IMR-90 (cell line): ENCODE measurements around the gene FBXL16. TPM values are rescaled to one million over a fixed set of nuclear protein-coding genes. Genes with fewer than 3 reads are reported as not detected.

Source experiments
- ATAC-seq: fragments of 200-7000 bp; cut with Tn5 transposase; 2 replicates; pipeline ENCODE4 v1.9.1; 2020; ENCODE audit warnings: low read depth, mild to moderate bottlenecking, moderate library complexity
- BruUV-seq: library from RNA; stranded (reverse); fragments of 400-500 nt; replicated peaks from 2 replicates; lab custom pipeline; 2021; lab: Mats Ljungman, UMichigan
- CTCF ChIA-PET: fragments of 300-600 bp; formaldehyde crosslinking; extraction: SDS; loops from one replicate; lab custom pipeline; 2021; ENCODE audit warnings: antibody characterized with exemption; lab: Yijun Ruan, JAX
- POLR2A ChIA-PET: fragments of 300-600 bp; sonication (Branson Sonifier 250); formaldehyde crosslinking; loops from one replicate; lab custom pipeline; 2022; ENCODE audit warnings: antibody characterized with exemption; ENCODE audit not compliant: unreplicated experiment; lab: Charles Lee
- DNase-seq: peaks from one replicate; pipeline ENCODE4 v3.0.0; 2013
- H2AFZ ChIP-seq: replicated peaks from 2 replicates; pipeline ENCODE3; 2013; ENCODE audit warnings: low read length, mild to moderate bottlenecking; ENCODE audit not compliant: poor library complexity
- H2AK5ac ChIP-seq: 2 replicates; pipeline ENCODE4 v1.6.1; 2013; ENCODE audit warnings: low read depth, low read length, inconsistent platforms
- H2AK9ac ChIP-seq: replicated peaks from 2 replicates; pipeline ENCODE3; 2013; ENCODE audit warnings: mild to moderate bottlenecking, low read depth, low read length, moderate library complexity; ENCODE audit not compliant: poor library complexity
- H2BK120ac ChIP-seq: 2 replicates; pipeline ENCODE4 v1.6.1; 2013; ENCODE audit warnings: low read depth, low read length, inconsistent platforms
- H2BK15ac ChIP-seq: 3 replicates; pipeline ENCODE4 v1.6.1; 2013; ENCODE audit warnings: low read depth, low read length, inconsistent platforms
- H2BK20ac ChIP-seq: 2 replicates; pipeline ENCODE4 v1.6.1; 2013; ENCODE audit warnings: low read depth, mild to moderate bottlenecking, inconsistent platforms, low read length, moderate library complexity
- H2BK5ac ChIP-seq: 2 replicates; pipeline ENCODE4 v1.6.1; 2013; ENCODE audit warnings: mild to moderate bottlenecking, low read depth, low read length, inconsistent platforms; ENCODE audit not compliant: poor library complexity, severe bottlenecking
- H3K14ac ChIP-seq: replicated peaks from 2 replicates; pipeline ENCODE4 v1.6.1; 2013; ENCODE audit warnings: low read depth, low read length, inconsistent platforms
- H3K18ac ChIP-seq: 2 replicates; pipeline ENCODE4 v1.6.1; 2013; ENCODE audit warnings: low read depth, low read length, control low read depth
- H3K23ac ChIP-seq: 2 replicates; pipeline ENCODE4 v1.6.1; 2013; ENCODE audit warnings: low read depth, low read length, inconsistent platforms
- H3K27ac ChIP-seq: 2 replicates; pipeline ENCODE4 v1.5.1; 2013; ENCODE audit warnings: mild to moderate bottlenecking, control low read depth, low read length; ENCODE audit not compliant: insufficient read depth
- H3K27me3 ChIP-seq: 2 replicates; pipeline ENCODE4 v1.6.1; 2013; ENCODE audit warnings: low read length; ENCODE audit not compliant: control insufficient read depth, insufficient read depth
- H3K36me3 ChIP-seq: 2 replicates; pipeline ENCODE4 v1.6.1; 2013; ENCODE audit warnings: low read length, mixed read lengths; ENCODE audit not compliant: control insufficient read depth, insufficient read depth
- H3K4ac ChIP-seq: 2 replicates; pipeline ENCODE4 v1.6.1; 2013; ENCODE audit warnings: low read depth, low read length, inconsistent platforms
- H3K4me1 ChIP-seq: 2 replicates; pipeline ENCODE4 v1.6.1; 2013; ENCODE audit warnings: low read length, mixed read lengths; ENCODE audit not compliant: control insufficient read depth, insufficient read depth
- H3K4me2 ChIP-seq: 2 replicates; pipeline ENCODE4 v1.6.1; 2013; ENCODE audit warnings: low read depth, mild to moderate bottlenecking, control low read depth, low read length, moderate library complexity
- H3K4me3 ChIP-seq: 2 replicates; pipeline ENCODE4 v1.5.1; 2013; ENCODE audit warnings: low read depth, mild to moderate bottlenecking, control low read depth, low read length, moderate library complexity; ENCODE audit not compliant: insufficient read depth
- H3K56ac ChIP-seq: 2 replicates; pipeline ENCODE4 v1.6.1; 2013; ENCODE audit warnings: low read length, inconsistent platforms; ENCODE audit not compliant: insufficient read depth; ENCODE audit errors: extremely low read depth
- H3K79me1 ChIP-seq, 2 experiments: 2 replicates each; pipeline ENCODE4 v1.6.1; 2013; ENCODE audit warnings: low read length in 2 of 2, inconsistent platforms in 1 of 2, low read depth in 1 of 2
- H3K9ac ChIP-seq: 2 replicates; pipeline ENCODE4 v1.6.1; 2013; ENCODE audit warnings: low read depth, low read length, control low read depth
- H3K9me1 ChIP-seq: 2 replicates; pipeline ENCODE4 v1.6.1; 2013; ENCODE audit warnings: low read length, inconsistent platforms; ENCODE audit not compliant: insufficient read depth
- H3K9me3 ChIP-seq: 2 replicates; pipeline ENCODE4 v1.6.1; 2013; ENCODE audit warnings: low read length; ENCODE audit not compliant: control insufficient read depth, insufficient read depth
- H4K20me1 ChIP-seq: 2 replicates; pipeline ENCODE4 v1.6.1; 2013; ENCODE audit warnings: low read length, inconsistent platforms; ENCODE audit not compliant: insufficient read depth
- H4K5ac ChIP-seq: 2 replicates; pipeline ENCODE4 v1.6.1; 2013; ENCODE audit warnings: mild to moderate bottlenecking, low read depth, low read length, control low read depth
- H4K8ac ChIP-seq, 2 experiments: 2 replicates each; pipeline ENCODE4 v1.6.1; 2013; ENCODE audit warnings: low read depth in 2 of 2, low read length in 2 of 2, control low read depth in 1 of 2, inconsistent platforms in 1 of 2
- H4K91ac ChIP-seq: 2 replicates; pipeline ENCODE4 v1.6.1; 2013; ENCODE audit warnings: low read depth, low read length, inconsistent platforms; ENCODE audit not compliant: insufficient read depth
- MAZ ChIP-seq: IDR thresholded peaks from 2 replicates; pipeline ENCODE4 v1.6.1; 2012; ENCODE audit warnings: low read depth, mild to moderate bottlenecking, low read length, improper control_type of control experiment, moderate library complexity, borderline replicate concordance
- SMC3 ChIP-seq: fragments of 150-350 bp; IDR thresholded peaks from 2 replicates; pipeline ENCODE4 v1.6.1; 2016; ENCODE audit warnings: low read depth, mild to moderate bottlenecking, antibody characterized with exemption, low read length, moderate library complexity
- WGBS, 2 experiments: methylation state at CpG; one replicate each; pipeline versions ENCODE4 v1.1.5 to v1.1.7; 2013; ENCODE audit warnings: missing lambda C conversion rate in 2 of 2; ENCODE audit not compliant: insufficient read length in 1 of 2; ENCODE audit errors: extremely low coverage in 2 of 2; 5-methylcytosine and 5-hydroxymethylcytosine counted together
- dilution Hi-C: fragments of 300-500 bp; cut with HindIII; formaldehyde crosslinking; loops from one replicate; pipeline ENCODE4 v1.14.3; 2018; ENCODE audit warnings: low sequenced_read_pairs; ENCODE audit not compliant: unreplicated experiment
- in situ Hi-C: fragments of 300-500 bp; cut with MboI; formaldehyde crosslinking; loops from 3 replicates; pipeline ENCODE4 v1.14.3; 2019; ENCODE audit warnings: low sequenced_read_pairs, inconsistent platforms, mixed read lengths
- intact Hi-C: fragments of 100-400 bp; cut with micrococcal nuclease; formaldehyde crosslinking; loops from 2 replicates; pipeline ENCODE4 v1.10.0; 2022
- polyA plus RNA-seq, 3 experiments: library from polyadenylated mRNA; depleted of rRNA; stranded (reverse); fragments of >200 nt; gene quantifications; 2 replicates each; pipeline ENCODE4 v1.2.3, GENCODE V29; 2012; ENCODE audit warnings: low replicate concordance in 1 of 3
- total RNA-seq: library from RNA; depleted of rRNA; stranded (reverse); fragments of >200 nt; gene quantifications from 2 replicates; pipeline ENCODE4 v1.2.3, GENCODE V29; 2012
- TF ChIP-seq, protein P1 (sequence below): fragments of 150-350 bp; IDR thresholded peaks from 2 replicates; pipeline ENCODE4 v1.6.1; 2016; ENCODE audit warnings: low read depth, mild to moderate bottlenecking, low read length, moderate library complexity, borderline replicate concordance

FBXL16 gene
- total and polyA plus RNA-seq, 2 of the 4 experiments (the other 2 are of a cell fraction), result 0.18 to 2.2 TPM

DNA sequence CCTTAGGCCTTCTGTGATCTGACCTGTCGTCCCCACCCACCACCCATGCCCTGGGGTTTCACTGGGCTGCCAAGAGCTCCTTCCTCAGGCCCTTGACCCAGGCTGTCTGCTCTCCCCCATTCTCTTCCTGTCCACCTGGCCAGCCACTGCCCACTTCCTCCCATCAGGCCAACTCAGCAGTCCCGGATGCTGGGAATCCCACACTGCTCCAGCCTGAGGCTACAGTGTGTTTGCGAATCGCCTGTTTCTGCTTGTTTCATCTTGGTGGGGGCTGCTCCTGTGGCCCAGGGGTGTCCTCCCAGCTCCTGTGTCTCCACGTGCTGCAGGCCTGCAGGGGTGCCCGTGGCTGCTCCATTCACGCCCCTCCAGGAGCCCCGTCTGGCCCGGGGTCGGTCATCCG is 8.5 kb upstream of the FBXL16 start:
- intact Hi-C loops (loop anchor here (5.0 kb wide), 1 partner anchor 268 kb away; the partner anchor contains the start of gene SOX8), dilution Hi-C loops (no loop called here), in situ Hi-C loops (loop anchor here (5.0 to 25.0 kb wide), 2 partner anchors 73 to 348 kb away; partner anchors contain the start of genes CHTF18, RPUSD1 and SSTR5)
- Histone ChIP-seq H4K20me1 (peaks cover 11% of the 10 kb centered on the region), H3K36me3 (no peaks in the 10 kb centered on the region), H2AFZ (peak overlapping the region; percentile 10), H4K8ac (no peak overlapping the region), H3K27ac (no peak overlapping the region), H3K27me3 (no peaks in the 10 kb centered on the region), H2BK5ac (no peak overlapping the region), H2AK9ac (peak overlapping the region; percentile 85), H3K18ac (no peak overlapping the region), H3K56ac (no peak overlapping the region), H3K4me1 (peaks cover 14% of the 10 kb centered on the region; the same call in 1 of the 2 replicates), H2BK120ac (no peak overlapping the region), H3K79me1 (peaks cover 5 to 16% of the 10 kb centered on the region in 2 experiments), H2BK15ac (no peak overlapping the region), H3K4ac (no peak overlapping the region), H2BK20ac (0 out of 2 replicates have a peak overlapping the region, but pooled peaks have one; percentile 10), H3K9ac (no peak overlapping the region), H4K5ac (no peak overlapping the region), H4K91ac (no peak overlapping the region), H3K9me1 (no peaks in the 10 kb centered on the region), H3K14ac (no peak overlapping the region), H3K4me3 (no peak overlapping the region), H3K4me2 (no peak overlapping the region), H3K23ac (no peak overlapping the region), H3K9me3 (no peaks in the 10 kb centered on the region), H2AK5ac (peak overlapping the region; percentile 42; the same call in 1 of the 2 replicates)
- TF ChIP-seq, protein P1, sequence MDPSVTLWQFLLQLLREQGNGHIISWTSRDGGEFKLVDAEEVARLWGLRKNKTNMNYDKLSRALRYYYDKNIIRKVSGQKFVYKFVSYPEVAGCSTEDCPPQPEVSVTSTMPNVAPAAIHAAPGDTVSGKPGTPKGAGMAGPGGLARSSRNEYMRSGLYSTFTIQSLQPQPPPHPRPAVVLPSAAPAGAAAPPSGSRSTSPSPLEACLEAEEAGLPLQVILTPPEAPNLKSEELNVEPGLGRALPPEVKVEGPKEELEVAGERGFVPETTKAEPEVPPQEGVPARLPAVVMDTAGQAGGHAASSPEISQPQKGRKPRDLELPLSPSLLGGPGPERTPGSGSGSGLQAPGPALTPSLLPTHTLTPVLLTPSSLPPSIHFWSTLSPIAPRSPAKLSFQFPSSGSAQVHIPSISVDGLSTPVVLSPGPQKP, result no peak
- TF ChIP-seq MAZ (no peak), SMC3 (no peak)
- POLR2A ChIA-PET, result no interaction called here
- no peak for ATAC-seq
- WGBS, 2 experiments, result 84% methylated on average over 11 of the region's 11 CpGs; no CpG with 5 or more reads in 1 of the 2 experiments
- CTCF ChIA-PET, result no interaction called here
- no TSS peak for BruUV-seq
- DNase-seq, result no peak
